ENCODE measurements around the gene SCN8A.

DNA sequence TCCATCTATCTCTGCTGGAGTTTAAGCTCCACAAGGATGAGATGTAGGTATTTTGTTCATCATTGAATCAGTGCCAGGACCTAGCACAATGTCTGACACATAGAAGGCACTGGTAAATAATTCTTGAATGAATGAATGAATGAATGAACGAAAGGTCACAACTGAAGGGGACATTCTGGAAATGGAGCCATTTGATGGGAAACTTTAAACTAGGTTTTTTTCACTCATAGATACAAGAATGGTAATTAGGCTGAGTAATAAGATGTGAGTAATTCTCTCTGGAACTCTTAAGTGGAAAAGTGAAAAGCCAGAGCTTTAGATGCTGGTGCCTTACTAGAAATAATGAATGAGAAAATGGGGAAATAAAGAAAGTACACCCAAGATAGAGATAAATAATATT is 44.3 kb downstream of the SCN8A start:
- TF ChIP-seq, protein P1, sequence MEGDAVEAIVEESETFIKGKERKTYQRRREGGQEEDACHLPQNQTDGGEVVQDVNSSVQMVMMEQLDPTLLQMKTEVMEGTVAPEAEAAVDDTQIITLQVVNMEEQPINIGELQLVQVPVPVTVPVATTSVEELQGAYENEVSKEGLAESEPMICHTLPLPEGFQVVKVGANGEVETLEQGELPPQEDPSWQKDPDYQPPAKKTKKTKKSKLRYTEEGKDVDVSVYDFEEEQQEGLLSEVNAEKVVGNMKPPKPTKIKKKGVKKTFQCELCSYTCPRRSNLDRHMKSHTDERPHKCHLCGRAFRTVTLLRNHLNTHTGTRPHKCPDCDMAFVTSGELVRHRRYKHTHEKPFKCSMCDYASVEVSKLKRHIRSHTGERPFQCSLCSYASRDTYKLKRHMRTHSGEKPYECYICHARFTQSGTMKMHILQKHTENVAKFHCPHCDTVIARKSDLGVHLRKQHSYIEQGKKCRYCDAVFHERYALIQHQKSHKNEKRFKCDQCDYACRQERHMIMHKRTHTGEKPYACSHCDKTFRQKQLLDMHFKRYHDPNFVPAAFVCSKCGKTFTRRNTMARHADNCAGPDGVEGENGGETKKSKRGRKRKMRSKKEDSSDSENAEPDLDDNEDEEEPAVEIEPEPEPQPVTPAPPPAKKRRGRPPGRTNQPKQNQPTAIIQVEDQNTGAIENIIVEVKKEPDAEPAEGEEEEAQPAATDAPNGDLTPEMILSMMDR (IDR thresholded peaks at IDR 0.05) = no peak
- TF ChIP-seq EP300 (IDR thresholded peaks at IDR 0.05) (no peak), POLR2A (IDR thresholded peaks at IDR 0.05) (no peak)

Data from ovary (tissue), 3 donors.